Middle frontal gyrus (tissue), 1 donor: ENCODE results near the gene CDC42.
A peak's percentile ranks its signal among the peaks of the same experiment; 100 is the strongest.
"Not testable (repeated sequence)": the region's sequence is repeated elsewhere in the genome, so short reads cannot be mapped to it uniquely, and the experiment has no call there.

Source experiments
- DNase-seq: peaks from one replicate; pipeline ENCODE4 v3.0.0-alpha.2; 2015; ENCODE audit warnings: low spot score; ENCODE audit errors: extremely low spot score

CDC42 gene

DNA sequence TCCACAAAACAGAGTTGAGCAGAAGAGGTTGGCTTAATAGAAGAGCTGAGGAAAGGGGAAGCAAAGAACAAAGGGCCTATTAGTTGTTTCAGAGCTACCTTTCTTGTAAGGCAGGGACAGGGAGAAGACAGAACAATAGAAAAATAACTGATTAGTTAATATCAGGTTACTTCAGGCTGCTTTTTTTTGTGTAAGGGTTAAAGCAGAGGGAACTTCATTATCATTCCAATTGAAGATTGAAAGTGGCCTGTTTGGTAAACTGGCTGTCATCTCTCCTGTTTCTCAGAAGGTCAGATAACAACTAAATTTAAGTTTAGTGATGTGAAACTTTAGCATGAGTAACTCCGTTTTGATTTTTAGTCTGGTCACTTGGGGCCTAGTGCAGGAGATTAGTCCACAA, 22.3 kb downstream of the CDC42 start:
- DNase-seq: no peak

DNA sequence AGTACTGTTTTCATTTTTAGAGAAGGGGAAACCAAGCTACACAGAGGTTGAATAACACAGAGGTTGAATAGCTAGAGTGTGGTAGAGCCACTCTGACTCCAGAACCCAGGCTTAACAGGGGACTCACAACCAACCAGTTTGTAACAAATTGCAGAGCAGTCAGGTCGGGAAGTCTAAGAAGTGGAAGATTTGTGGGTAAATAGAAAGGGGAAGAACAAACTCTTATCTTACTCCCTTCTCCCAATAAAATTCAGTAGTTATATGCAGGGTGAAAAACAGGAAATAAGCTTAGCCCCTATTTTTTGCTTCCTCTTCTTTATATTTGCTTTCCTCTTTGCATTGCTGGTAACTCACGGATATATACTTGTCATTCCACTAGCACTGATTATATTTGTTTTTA, 23.2 kb downstream of the CDC42 start:
- no peak for DNase-seq

DNA sequence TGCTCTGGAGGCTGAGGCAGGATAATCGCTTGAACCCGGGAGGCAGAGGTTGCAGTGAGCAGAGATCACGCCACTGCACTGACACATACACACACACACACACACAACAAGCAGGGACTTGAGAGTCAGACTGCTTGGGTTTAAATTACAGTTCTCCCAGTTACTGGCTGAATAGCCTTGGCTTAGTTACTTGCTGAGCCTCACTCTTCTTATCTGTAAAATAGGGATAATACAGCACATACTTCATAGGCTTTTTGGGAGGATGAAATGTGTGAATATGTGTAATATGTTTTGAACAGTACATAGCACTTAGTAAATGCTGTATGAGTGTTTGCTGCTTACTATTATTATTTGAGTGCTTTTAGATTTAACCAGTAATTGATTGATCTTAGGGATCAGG, 23.8 kb downstream of the CDC42 start:
- DNase-seq: no peak

DNA sequence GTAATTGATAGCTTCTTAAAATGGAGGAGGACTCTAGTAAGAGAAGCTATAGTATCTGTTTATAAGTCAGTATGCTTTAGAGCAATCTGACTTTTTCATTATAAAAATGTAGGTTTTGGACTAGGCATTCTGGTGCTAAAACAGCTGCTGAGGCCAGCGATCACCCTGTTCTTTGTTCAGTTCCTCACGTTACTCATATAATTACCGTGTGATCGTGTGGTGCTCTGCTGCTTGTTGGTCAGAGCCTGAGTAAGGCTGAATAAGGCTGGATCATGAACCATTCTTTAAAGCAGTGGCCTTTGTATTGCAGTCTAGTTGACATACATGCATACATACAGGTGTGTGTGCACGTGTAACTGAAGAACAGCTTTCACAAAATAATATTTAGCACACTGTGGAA, 25.2 kb downstream of the CDC42 start:
- DNase-seq: no peak

DNA sequence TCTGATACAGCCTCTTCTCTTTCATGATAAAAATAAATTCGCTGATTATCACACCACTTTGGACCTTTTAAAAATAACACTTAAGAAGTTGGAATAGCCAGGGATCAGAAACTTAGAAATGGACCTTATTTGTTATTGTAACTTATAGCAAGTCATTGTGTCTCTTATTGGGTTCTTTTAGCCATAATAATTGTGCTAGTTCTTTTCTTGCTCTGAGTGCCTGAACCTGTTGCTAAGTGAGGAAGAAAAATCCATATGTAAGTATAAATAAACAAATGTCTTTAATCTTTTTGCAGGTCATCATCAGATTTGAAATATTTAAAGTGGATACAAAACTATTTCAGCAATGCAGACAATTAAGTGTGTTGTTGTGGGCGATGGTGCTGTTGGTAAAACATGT, 25.6 kb downstream of the CDC42 start:
- DNase-seq: no peak

DNA sequence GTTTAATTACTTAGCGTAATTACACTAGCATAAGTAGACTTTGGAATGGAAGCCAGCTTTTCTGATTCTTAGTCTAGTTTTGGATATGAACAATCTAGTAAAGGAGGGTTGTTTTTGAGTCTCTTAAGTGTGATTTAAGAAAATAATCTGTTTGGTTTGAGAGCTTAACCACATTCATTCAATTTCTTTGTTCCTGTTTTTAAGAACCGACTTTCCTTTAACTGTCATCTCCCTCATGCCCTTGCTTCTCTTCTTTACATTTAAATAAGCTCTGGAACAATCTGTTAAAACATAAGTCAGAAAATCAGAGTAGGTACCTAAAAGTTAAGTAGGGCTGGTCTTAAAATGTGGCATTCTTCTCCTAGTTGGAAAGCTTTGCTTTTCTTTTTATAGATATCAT, 27.7 kb downstream of the CDC42 start:
- no peak for DNase-seq

DNA sequence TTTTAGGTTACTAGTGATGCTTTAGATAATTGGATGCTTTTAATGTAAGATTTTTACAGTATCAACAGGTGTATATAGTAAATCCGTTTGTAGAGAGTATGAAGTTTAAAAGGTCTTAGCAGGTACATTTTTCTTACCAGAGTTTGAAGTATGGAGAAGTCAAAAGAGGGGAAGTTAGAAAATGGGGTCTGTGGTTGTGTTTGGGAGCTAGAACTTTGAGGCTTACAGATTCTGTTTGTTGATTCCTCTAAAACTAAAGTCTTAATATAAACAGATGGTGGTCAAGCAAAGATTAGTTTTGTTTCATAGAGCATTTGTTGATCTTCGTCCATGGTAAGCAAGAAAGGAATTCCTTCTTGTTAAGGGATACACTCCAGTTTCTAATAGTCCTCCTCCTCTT, 35.8 kb downstream of the CDC42 start:
- DNase-seq: no peak

DNA sequence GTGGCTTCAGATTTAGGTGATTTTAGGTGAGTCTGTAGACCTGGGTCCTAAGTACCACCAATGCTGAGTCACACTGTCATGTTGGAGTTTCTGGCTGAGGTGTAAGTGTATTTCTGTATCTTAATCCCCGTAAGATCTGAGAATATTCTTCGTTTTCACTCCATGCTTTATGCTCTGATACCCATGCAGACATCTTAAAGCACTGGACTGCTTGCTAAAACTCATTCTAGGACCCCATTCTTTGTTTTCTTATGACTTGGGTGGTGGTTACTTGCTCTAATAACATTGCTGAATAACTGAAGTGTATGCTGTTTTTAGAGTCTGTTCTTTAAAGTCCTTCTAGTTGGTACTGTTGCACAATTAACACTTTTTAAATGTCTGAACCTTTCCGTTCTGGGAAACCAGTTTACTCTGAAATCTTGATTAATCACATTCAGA, 36.6 kb downstream of the CDC42 start:
- DNase-seq: no peak

DNA sequence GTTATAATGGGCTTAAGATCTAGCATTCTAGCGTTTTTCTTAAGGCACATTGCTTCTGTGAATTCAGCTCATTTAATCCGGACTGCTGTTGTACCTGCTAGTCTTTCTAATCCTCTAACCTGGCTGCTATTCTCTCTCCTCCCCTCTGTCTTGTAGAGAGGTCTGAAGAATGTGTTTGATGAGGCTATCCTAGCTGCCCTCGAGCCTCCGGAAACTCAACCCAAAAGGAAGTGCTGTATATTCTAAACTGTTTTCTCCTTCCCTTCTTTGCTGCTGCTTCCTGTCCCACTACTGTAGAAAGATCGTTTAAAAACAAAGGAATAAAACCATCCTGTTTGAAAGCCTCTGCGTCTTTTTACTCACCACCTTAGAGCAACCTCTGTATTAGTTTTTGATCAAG, 37.3 kb downstream of the CDC42 start:
- DNase-seq: no peak

DNA sequence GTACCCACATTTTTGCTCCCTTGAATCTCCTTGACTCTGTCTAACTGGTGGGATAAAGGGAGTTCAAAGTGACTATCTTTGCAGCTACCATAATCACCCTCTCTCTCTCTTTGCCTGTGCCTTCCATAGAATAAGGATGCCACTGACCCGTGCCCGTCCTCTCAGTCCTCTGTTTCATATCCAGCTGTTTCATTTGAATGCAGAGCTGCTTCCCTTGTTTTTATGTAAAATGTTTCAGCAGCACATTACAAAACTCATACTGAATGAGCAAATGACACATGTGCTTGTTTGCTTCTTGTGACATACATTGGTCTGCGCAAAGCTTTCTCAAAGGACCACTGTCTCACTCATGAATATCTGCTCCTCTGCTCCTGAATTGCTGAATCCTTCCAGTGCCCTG, 38.4 kb downstream of the CDC42 start:
- no peak for DNase-seq

DNA sequence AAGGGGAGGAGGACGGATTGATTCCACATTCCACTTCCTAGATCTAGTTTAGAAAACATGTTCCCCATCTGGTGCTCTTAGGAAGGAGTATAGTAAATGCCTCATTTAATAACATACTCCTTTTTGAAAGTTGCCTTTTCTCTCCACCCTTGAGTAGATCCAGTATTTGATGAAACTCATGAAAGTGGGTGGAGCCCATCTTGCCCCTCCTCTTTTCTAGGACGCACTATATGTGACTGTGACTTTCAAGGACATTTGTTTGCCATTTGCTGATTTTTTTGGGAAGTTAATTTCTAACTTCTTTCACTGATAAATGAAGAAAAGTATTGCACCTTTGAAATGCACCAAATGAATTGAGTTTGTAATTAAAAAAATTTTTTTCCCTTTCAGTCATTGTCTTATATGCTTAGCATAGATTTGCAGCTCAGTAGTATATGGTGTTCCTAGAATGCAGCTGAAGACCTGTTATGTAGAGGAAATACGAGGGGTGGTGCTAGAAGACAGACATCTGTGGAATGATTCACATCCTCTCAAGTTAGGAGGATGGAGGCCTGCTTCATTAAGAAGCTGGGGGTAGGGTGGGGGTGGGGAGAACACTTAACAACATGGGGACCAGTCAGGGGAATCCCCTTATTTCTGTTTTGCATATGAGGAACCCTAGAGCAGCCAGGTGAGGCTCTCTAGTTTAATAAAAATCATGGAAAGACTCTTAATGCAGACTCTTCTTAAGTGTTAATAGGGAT, 39.7 kb downstream of the CDC42 start:
- not testable (repeated sequence) for DNase-seq

DNA sequence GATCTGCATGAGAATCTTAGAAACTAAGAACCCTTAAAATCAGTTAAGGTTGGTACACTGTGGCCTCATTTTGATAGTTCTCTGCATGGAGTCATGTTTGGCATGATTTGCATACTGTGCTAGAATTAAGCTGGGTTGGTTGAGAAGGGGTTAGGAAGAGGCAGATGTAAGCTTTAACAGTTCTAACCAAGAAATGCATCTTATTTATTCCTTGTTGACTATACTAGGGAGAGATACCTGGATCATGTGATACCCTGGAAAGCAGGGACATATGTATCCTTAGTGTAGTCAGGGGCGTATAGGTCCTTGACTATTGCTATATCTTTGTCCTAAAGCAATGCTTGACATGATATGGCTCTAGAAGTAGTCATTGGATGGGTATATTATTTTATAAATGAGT, 41.0 kb downstream of the CDC42 start:
- no peak for DNase-seq

DNA sequence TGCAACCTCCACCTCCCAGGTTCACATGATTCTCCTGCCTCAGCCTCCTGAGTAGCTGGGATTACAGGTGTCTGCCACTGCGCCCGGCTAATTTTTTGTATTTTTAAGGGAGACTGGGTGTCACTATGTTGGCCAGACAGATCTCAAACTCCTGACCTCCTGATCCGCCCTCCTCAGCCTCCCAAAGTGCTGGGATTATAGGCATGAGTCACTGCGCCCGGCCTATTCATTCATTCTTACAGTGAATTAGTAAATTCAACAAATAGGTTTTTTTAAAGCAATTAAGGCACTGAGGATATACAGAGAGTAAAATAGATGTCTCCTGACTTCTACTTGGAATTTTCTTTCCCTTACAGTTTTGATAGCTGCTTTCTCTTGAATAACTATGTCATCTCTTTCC, 43.5 kb downstream of the CDC42 start:
- no peak for DNase-seq

DNA sequence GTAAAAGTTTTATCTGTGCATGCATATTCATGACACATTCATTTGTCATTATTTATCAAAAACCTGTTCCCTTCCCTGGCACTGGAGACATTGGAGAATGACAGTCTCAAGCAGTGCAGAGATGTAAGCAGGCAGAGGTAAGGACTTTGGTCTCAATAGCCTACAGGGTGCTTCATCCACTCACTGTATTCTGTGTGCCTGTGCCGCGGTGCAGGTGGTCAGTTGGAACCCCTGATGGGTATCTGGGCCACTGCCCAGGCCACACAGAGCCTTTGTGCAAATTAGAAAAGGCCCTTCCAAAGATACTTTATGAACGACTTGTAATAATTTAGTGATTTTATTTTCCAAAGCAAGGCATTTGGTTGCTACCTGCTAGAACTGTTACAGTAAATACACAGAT, 44.0 kb downstream of the CDC42 start:
- no peak for DNase-seq

DNA sequence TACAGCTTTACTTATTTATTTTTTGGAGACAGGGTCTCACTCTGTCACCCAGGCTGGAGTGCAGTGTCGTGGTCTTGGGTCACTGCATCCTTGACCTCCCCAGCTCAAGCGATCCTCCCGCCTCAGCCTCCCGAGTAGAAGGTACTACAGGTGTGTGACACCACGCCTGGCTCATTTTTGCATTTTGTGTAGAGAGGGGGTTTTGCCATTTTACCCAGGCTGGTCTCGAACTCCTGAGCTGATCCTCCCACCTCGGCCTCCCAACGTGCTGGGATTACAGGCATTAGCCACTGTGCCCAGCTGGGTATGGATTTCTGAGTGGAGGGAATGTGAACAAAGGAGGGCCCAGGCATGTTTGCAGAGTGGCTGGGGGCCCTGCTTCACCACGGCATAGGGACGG, 46.2 kb downstream of the CDC42 start:
- DNase-seq: no peak

DNA sequence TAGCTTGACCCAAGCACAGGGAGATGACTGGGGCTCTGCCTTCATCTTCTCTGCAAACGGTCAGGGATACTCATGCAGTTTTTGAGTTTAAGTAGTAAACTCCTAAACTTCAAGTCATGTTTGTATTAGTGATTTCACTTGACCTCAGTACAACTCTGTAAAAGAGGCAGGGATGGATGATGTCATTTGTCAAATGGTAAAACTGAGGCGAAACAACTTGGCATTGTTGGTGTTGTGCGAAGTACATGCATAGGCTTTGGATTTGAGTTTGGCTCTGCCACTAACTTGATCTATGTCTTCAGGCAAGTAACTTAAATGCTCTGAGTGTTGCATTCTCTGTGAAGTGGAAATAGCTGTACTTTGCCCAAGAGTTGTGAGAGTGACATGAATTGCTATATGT, 47.7 kb downstream of the CDC42 start:
- DNase-seq: no peak

DNA sequence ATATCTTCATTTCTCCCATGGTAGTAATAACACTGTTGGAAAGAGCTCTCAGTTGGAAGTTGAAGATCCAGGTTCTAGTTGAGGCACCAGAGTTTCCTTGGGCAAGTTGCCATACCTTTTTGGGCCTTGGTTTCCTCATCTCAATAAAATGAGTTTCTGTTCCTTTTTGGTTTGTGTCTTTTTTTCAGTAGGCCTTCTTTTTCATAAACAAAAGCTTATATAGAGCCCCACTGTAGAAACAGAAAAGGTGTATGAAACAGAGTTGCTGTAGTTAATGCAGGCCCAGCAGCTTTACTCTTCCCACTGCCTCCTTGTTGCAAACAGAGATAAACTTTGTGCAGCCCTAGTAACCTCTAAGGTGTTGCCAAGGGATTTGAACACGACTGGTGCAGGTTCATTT, 48.7 kb downstream of the CDC42 start:
- no peak for DNase-seq

DNA sequence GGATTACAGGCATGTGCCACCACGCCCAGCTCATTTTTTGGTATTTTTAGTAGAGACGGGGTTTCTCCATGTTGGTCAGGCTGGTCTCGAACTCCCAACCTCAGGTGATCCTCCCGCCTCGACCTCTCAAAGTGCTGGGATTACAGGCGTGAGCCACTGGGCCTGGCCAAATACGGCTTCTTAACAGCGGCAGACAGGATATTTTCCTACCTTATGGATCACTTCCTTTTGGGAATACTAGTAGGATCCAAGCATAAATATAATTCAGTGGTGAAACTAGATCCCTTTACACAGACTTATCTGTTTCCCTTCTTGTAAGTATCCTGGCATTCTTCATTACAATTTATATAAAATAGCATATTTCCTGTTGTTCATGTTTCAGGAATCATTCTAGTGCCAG, 49.5 kb downstream of the CDC42 start:
- no peak for DNase-seq

DNA sequence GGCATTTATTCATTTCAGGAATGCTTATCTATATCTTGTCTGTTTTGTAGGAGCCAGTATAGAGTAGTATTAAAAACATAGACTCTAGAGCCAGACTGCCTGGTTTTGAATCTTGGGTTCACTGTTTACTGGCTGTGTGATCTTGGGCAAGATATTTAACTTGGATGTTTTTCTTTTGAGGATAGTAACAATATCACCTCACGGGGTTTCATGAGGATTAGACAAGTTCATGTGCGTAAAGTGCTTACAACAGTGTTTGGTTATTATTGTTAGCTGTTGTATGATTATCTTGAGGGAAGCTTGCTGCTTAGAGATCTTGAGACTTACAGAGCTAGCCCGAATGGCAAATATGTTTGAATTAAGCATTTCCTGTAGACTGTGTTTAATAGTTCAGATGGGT, 50.2 kb downstream of the CDC42 start:
- no peak for DNase-seq

DNA sequence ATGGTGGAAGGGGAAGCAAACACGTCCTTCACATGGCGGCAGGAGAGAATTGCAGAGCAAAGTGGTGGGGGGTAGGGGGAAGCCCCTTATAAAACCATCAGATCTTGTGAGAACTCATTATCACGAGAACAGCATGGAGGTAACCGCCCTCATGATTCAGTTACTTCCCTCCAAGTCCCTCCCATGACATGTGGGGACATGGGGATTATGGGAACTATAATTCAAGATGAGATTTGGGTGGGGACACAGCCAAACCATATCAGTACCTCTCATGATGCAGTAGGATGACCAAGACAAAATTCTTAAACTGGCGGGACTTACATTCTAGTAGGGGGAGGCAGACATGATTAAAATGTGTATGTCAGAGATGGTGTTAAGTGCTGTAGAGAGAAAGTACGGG, 51.6 kb downstream of the CDC42 start:
- DNase-seq: no peak

DNA sequence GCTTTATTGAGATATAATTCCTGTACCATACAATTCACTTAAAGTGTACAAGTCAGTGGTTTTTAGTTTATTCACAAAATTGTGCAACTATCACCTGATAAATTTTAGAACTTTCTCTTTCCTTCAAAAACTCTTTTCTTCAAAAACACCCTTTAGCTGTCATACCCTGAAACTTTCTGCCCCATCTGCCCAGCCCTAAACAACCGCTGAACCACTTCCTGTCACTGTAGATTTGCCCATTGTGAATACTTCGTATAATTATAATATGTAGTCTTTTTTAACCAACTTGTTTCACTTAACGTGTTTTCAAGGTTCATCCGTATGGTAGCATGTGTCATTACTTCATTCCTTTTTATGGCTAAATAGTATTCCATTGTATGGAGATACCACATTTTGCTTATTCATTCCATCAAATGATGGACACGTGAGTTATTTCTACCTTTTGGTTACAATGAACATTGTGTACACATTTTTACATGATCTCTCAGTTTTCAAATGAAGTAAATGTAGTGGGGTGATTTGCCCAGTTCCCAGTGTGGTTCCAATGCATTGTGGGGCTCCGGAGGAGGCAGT, 52.4 kb downstream of the CDC42 start:
- DNase-seq: no peak

DNA sequence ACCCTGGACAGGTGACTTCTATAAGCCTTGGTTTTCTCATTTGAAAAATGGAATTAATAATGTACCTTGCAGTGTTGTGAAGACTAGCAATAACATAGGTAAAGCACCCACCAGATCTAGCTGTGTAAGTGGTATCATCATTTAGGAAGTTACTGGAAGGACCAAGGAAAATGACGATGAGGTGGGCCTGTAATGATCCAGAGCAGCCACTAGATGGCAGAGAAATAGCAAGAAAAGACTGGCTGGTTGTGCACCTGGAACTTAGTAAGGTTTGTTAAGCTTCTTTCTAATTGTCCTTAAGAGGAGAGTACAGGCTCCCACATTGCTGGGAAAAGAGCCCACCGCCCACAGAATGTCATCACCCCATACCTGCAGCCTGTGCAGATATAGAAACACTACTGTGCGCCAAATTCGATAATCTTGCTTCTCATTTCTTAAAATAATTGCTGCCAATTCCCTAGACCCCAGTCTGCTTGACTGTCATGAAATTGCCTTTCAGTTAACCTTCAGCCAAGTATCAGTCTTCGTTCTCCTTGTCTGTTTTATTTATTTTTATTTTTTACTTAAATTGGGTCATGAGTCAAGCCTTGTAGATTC, 53.2 kb downstream of the CDC42 start:
- peak; percentile 28 for DNase-seq

DNA sequence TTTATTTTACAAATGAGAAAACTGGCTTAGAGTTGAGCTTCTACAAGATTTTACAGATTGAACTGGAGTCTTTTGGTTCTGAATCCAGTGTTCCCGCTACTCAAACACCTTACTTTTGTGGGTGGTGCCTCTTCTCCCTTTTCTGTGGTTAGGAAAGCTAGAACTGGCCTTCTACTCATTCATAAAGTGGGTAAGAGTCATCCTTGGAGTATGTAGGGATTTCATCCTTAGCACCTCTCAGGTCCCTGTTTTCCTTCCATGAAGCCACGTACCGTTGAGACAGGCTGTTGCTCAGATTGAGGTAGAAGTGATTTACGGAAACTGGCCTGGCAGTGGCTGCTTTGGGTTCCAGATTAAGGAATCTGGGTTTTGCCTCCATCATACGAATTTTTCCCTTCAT, 54.6 kb downstream of the CDC42 start:
- no peak for DNase-seq
